HG02798 (cell line): ENCODE data around the gene SRPK2.
A peak's percentile ranks its signal among the peaks of the same experiment; 100 is the strongest.
"Not testable (repeated sequence)": the region's sequence is repeated elsewhere in the genome, so short reads cannot be mapped to it uniquely, and the experiment has no call there.

Source experiments
- ATAC-seq: cut with Tn5 transposase; IDR thresholded peaks from one replicate; pipeline ENCODE4 v1.9.1; 2021; ENCODE audit warnings: mild to moderate bottlenecking; ENCODE audit not compliant: unreplicated experiment, poor library complexity

Gene SRPK2

GRCh38 chr7:105388356-105389087 lies at the start of gene SRPK2:
Gene SRPK2 (minus strand): TSS chr7:105388921.
- peak; percentile 84 for ATAC-seq

GRCh38 chr7:105438254-105438653 lies 49.5 kb upstream of the SRPK2 start:
- no peak for ATAC-seq

- not testable (repeated sequence) for ATAC-seq
Measured at GRCh38 chr7:105437356-105437755, 48.6 kb upstream of the SRPK2 start.

- no peak for ATAC-seq
Measured at GRCh38 chr7:105429746-105430612, 41.3 kb upstream of the SRPK2 start.

GRCh38 chr7:105426606-105427146 lies 38.0 kb upstream of the SRPK2 start:
- ATAC-seq: no peak

- no peak for ATAC-seq
Measured at GRCh38 chr7:105423987-105424386, 35.3 kb upstream of the SRPK2 start.

- ATAC-seq: no peak
Measured at GRCh38 chr7:105413887-105414437, 25.2 kb upstream of the SRPK2 start.

GRCh38 chr7:105410774-105411173 lies 22.1 kb upstream of the SRPK2 start:
- not testable (repeated sequence) for ATAC-seq

GRCh38 chr7:105409775-105410174 lies 21.1 kb upstream of the SRPK2 start:
- ATAC-seq: not testable (repeated sequence)

GRCh38 chr7:105408791-105409410 lies 20.2 kb upstream of the SRPK2 start:
- ATAC-seq: no peak

- no peak for ATAC-seq
Measured at GRCh38 chr7:105403128-105403527, 14.4 kb upstream of the SRPK2 start.

GRCh38 chr7:105402221-105403095 lies 13.7 kb upstream of the SRPK2 start:
- no peak for ATAC-seq

- no peak for ATAC-seq
Measured at GRCh38 chr7:105399043-105399725, 10.5 kb upstream of the SRPK2 start.

- ATAC-seq: no peak
Measured at GRCh38 chr7:105396566-105396965, 7.8 kb upstream of the SRPK2 start.

- ATAC-seq: no peak
Measured at GRCh38 chr7:105391429-105391828, 2.7 kb upstream of the SRPK2 start.

- ATAC-seq: no peak
Measured at GRCh38 chr7:105389889-105390288, 1.2 kb upstream of the SRPK2 start.

GRCh38 chr7:105389088-105389650 lies 448 bp upstream of the SRPK2 start:
- peak; percentile 34 for ATAC-seq

GRCh38 chr7:105387508-105388355 lies 989 bp downstream of the SRPK2 start:
- ATAC-seq: peak; percentile 45
